GM12865 (cell line): ENCODE measurements around the gene MYL9.

Experiments
- DNase-seq: peaks from one replicate; pipeline ENCODE4 v3.0.0; 2010; ENCODE audit warnings: low read depth
- H3K4me3 ChIP-seq: 2 replicates; pipeline ENCODE4 v1.5.1; 2011; ENCODE audit warnings: mild to moderate bottlenecking, low read depth, low read length, control low read depth
- CTCF ChIP-seq: IDR thresholded peaks from 2 replicates; pipeline ENCODE4 v1.5.1; 2011; ENCODE audit warnings: low read length, control low read depth, low read depth, inconsistent platforms; ENCODE audit not compliant: insufficient read depth; ENCODE audit errors: missing control alignments

MYL9 gene

DNA sequence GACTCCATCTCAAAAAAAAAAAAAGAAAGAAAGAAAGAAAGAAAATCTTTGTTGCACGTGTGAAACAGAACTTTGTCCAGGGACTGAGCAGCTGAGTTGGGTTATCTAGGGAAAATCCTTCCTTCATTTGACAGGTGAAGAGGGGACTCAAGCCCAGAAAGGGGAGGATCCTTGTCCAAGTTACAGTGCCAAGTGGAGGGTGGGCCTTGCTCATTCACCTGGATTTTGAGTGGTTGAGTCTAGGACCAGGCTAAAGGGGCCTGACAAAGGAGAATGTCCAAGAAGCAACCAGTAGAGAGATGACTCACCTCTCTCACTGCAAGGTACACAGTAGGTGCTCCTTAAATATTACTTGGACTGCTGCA is 34.7 kb downstream of the MYL9 start:
- TF ChIP-seq CTCF: no peak
- DNase-seq: no peak
- no peak overlapping the region; the same call in none of the 2 replicates for H3K4me3 ChIP-seq

DNA sequence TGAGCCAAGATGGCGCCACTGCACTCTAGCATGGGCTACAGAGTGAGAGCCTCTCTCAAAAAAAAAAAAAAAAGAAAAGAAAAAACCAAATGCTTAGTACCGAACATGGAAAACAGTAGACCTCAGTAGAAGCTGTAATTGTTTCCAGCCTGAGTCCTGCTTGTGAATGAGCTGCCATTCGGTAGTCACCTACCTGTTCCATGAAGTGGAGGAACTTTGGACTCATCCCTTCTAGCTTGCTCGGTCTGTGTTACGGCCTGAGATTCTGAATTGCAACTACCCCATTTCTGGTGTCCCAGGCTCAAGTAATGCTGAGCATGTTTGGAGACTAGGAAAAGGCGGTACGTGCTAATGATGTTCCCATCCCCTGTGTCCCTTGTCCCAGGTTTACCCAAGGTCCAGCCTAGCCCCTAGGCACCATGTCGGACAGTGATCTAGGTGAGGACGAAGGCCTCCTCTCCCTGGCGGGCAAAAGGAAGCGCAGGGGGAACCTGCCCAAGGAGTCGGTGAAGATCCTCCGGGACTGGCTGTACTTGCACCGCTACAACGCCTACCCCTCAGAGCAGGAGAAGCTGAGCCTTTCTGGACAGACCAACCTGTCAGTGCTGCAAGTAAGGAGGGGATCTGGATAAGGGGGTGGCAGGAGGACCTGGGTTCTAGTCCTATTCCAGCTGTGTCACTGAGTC is 37.2 kb downstream of the MYL9 start:
- no peak for TF ChIP-seq CTCF
- no peak overlapping the region for H3K4me3 ChIP-seq
- DNase-seq: no peak

GRCh38 chr20:36579996-36580545 is 38.8 kb downstream of the MYL9 start:
- TF ChIP-seq CTCF: no peak
- DNase-seq: no peak
- no peak overlapping the region for H3K4me3 ChIP-seq

DNA sequence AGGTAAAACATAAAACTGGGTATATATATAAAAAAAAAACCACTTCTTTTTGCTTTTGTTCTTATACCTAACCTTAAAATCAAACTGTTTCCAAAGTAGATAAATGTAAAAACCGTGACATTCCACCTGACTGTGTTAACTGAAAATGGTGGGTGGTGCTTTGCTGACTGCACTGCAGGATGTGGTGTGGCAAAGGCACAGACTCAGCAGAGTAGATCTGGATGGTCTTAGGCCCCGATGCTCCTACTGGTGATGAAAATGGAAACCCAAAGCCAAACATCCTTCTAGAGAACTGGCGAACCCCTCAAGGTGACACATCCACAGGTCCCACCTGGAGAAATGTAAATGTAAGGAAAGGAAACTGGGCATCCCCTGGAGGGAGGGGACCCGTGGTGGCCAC is 41.0 kb downstream of the MYL9 start:
- DNase-seq: no peak
- no peak overlapping the region for H3K4me3 ChIP-seq
- TF ChIP-seq CTCF: no peak

GRCh38 chr20:36582821-36583220 is 41.5 kb downstream of the MYL9 start:
- no peak for TF ChIP-seq CTCF
- no peak overlapping the region for H3K4me3 ChIP-seq
- DNase-seq: no peak

GRCh38 chr20:36584018-36584481 is 42.7 kb downstream of the MYL9 start:
- DNase-seq: no peak
- H3K4me3 ChIP-seq: no peak overlapping the region
- TF ChIP-seq CTCF: no peak
